Endometrial microvascular endothelial cells (primary cell): Measurements from ENCODE around the gene IFI6. TPM values are rescaled to one million over a fixed set of nuclear protein-coding genes. Genes with fewer than 3 reads are reported as not detected.
"Not testable (repeated sequence)": the region's sequence is repeated elsewhere in the genome, so short reads cannot be mapped to it uniquely, and the experiment has no call there.

Experiments
- in situ Hi-C: cut with HindIII; loops from 2 replicates; pipeline ENCODE4 v1.10.0; 2017; ENCODE audit warnings: low sequenced_read_pairs, low pct_unique_long_range_greater_than_20kb; ENCODE audit errors: inconsistent ontology term
- total RNA-seq: library from RNA; depleted of rRNA; stranded (reverse); fragments of >200 nt; gene quantifications from one replicate; pipeline ENCODE4 v1.2.3, GENCODE V29; 2015; ENCODE audit errors: inconsistent ontology term

IFI6 gene
- total RNA-seq, 1 donor from 2014 or later = 230 TPM

GRCh38 chr1:27656157-27656893 is 15.7 kb downstream of the IFI6 start:
- in situ Hi-C loops = no loop called here

GRCh38 chr1:27655151-27655937 is 16.6 kb downstream of the IFI6 start:
- in situ Hi-C loops = no loop called here

- in situ Hi-C loops = no loop called here
Observed at GRCh38 chr1:27652111-27652864, 19.7 kb downstream of the IFI6 start.

GRCh38 chr1:27650539-27651175 is 21.3 kb downstream of the IFI6 start:
- in situ Hi-C loops = no loop called here

- in situ Hi-C loops = no loop called here
Observed at GRCh38 chr1:27650171-27650538, 21.8 kb downstream of the IFI6 start.

- in situ Hi-C loops = no loop called here
Observed at GRCh38 chr1:27649306-27649635, 22.7 kb downstream of the IFI6 start.

- in situ Hi-C loops = no loop called here
Observed at GRCh38 chr1:27648602-27649305, 23.2 kb downstream of the IFI6 start.

- in situ Hi-C loops = no loop called here
Observed at GRCh38 chr1:27647328-27647727, 24.7 kb downstream of the IFI6 start.

GRCh38 chr1:27646676-27647075 is 25.3 kb downstream of the IFI6 start:
- in situ Hi-C loops = no loop called here

GRCh38 chr1:27645071-27645415 is 26.9 kb downstream of the IFI6 start:
- in situ Hi-C loops = no loop called here

GRCh38 chr1:27644369-27645070 is 27.5 kb downstream of the IFI6 start:
- in situ Hi-C loops = no loop called here

GRCh38 chr1:27643600-27644368 is 28.2 kb downstream of the IFI6 start:
- in situ Hi-C loops = no loop called here

- in situ Hi-C loops = not testable (repeated sequence)
Observed at GRCh38 chr1:27640514-27640913, 31.5 kb downstream of the IFI6 start.

GRCh38 chr1:27638805-27639204 is 33.2 kb downstream of the IFI6 start:
- in situ Hi-C loops = no loop called here

GRCh38 chr1:27638047-27638734 is 33.8 kb downstream of the IFI6 start:
- in situ Hi-C loops = no loop called here

GRCh38 chr1:27635396-27636142 is 36.4 kb downstream of the IFI6 start:
- in situ Hi-C loops = no loop called here
